Cardiac muscle cell (in vitro differentiated cells and primary cell): ENCODE measurements around the gene PSMF1. TPM values are rescaled to one million over a fixed set of nuclear protein-coding genes. Genes with fewer than 3 reads are reported as not detected.

Experiments used
- DNase-seq, 2 donors: peaks; one replicate each; pipeline versions ENCODE4 v3.0.0 to v3.0.0-alpha.2; 2010 to 2017; ENCODE audit warnings: low read depth in 1 of 2, low spot score in 1 of 2
- H3K27ac ChIP-seq: fragments of 200-600 bp; sonication (generic); 2 replicates; pipeline ENCODE4 v1.5.1; 2016
- H3K27me3 ChIP-seq: fragments of 200-600 bp; sonication (generic); 2 replicates; pipeline ENCODE4 v1.6.0; 2016; ENCODE audit warnings: control low read depth
- H3K36me3 ChIP-seq: fragments of 200-600 bp; sonication (generic); 2 replicates; pipeline ENCODE4 v1.5.1; 2016; ENCODE audit warnings: control low read depth
- H3K4me1 ChIP-seq: fragments of 200-600 bp; sonication (generic); 2 replicates; pipeline ENCODE4 v1.8.1; 2017; ENCODE audit warnings: low read depth, mild to moderate bottlenecking, mixed run types
- H3K4me3 ChIP-seq: fragments of 200-600 bp; sonication (generic); 2 replicates; pipeline ENCODE4 v1.5.1; 2016; ENCODE audit warnings: mild to moderate bottlenecking
- H3K9me3 ChIP-seq: fragments of 200-600 bp; sonication (generic); 2 replicates; pipeline ENCODE4 v1.5.1; 2017; ENCODE audit warnings: low read depth, mild to moderate bottlenecking, control low read depth
- polyA plus RNA-seq: library from polyadenylated mRNA; unstranded; fragments of >200 nt; fragmentation: Nextera tagmentation; extraction: Ambion mirVana; gene quantifications from 2 replicates; pipeline ENCODE4 v1.2.1, GENCODE V29; 2016
- total RNA-seq: library from RNA; depleted of rRNA; stranded (reverse); fragments of >200 nt; gene quantifications from 2 replicates; pipeline ENCODE4 v1.2.3, GENCODE V29; 2016
- TF ChIP-seq, protein P1 (sequence below): IDR thresholded peaks from 2 replicates; pipeline ENCODE4 v1.5.1; 2012; ENCODE audit warnings: low read depth, mild to moderate bottlenecking, low read length

The PSMF1 gene
- total and polyA plus RNA-seq, 2 experiments from 2014 or later, result 131 to 202 TPM

DNA sequence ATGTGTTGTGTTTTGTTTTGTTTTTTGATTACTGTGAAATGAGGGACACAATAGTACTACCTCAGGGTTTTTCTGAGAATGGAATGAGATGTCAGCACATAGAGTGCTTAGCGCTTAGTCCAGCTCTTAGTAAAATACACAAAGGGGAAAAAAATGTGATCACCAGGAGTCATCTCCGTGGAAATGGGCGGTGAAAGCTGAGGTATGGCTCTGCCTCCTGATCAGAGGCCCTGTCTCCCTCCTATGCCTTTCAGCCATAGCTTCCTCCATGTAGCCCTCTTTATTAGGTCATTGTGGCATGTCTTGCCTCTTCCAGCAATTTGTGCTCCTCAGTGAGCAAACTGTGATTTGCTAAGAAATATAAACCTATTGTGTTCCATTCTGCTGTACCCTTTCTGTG, 13.0 kb downstream of the PSMF1 start:
- H3K9me3 ChIP-seq, result no peaks in the 10 kb centered on the region
- TF ChIP-seq, protein P1, sequence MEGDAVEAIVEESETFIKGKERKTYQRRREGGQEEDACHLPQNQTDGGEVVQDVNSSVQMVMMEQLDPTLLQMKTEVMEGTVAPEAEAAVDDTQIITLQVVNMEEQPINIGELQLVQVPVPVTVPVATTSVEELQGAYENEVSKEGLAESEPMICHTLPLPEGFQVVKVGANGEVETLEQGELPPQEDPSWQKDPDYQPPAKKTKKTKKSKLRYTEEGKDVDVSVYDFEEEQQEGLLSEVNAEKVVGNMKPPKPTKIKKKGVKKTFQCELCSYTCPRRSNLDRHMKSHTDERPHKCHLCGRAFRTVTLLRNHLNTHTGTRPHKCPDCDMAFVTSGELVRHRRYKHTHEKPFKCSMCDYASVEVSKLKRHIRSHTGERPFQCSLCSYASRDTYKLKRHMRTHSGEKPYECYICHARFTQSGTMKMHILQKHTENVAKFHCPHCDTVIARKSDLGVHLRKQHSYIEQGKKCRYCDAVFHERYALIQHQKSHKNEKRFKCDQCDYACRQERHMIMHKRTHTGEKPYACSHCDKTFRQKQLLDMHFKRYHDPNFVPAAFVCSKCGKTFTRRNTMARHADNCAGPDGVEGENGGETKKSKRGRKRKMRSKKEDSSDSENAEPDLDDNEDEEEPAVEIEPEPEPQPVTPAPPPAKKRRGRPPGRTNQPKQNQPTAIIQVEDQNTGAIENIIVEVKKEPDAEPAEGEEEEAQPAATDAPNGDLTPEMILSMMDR, result no peak
- H3K4me3 ChIP-seq, result no peak overlapping the region
- H3K27me3 ChIP-seq, result no peaks in the 10 kb centered on the region
- H3K36me3 ChIP-seq, result peaks cover 43% of the 10 kb centered on the region
- no peak overlapping the region for H3K27ac ChIP-seq
- H3K4me1 ChIP-seq, result no peaks in the 10 kb centered on the region
- DNase-seq, result no peak

DNA sequence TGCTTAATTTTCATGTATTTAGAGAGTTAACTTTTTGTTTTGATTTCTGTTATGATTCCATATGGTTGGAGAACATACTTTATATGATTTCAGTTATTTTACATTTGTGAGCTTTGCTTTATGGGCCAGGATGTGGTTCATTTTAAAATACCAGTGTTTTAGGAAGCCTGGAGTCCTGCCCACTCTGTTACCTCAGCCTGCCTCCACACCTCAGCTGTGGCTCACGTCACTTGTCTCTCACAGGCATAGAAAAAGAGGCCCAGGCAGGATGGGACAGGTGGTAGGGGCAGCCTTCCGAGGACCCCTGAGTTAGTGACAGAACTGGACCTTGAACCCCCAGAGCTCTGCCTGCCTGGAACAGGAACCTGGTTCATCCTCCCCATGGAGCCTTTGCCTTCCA, 16.0 kb downstream of the PSMF1 start:
- Histone ChIP-seq H3K4me3 (no peak overlapping the region), H3K36me3 (peaks cover 36% of the 10 kb centered on the region), H3K27ac (no peak overlapping the region), H3K4me1 (no peaks in the 10 kb centered on the region), H3K9me3 (no peaks in the 10 kb centered on the region), H3K27me3 (no peaks in the 10 kb centered on the region)
- TF ChIP-seq, protein P1, result no peak
- DNase-seq, result no peak

DNA sequence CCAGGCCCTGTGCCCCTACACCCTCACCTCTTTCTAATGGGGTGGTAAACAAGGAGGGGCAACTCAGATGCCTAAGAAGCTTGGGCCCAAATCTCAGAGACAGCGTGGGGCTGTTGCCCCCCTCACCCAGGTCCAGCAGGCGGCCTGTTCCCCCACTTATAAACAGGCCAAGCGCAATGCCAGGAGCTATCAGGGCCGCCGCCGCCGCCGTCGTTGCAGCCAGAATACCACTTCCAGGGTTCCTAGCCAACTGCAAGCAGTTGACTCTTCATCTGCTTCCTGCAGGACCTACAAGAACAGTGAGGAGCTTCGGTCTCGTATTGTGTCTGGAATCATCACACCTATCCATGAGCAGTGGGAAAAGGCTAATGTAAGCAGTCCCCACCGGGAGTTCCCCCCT, 16.4 kb downstream of the PSMF1 start:
- TF ChIP-seq, protein P1, result no peak
- Histone ChIP-seq H3K4me3 (no peak overlapping the region), H3K4me1 (no peaks in the 10 kb centered on the region), H3K27me3 (no peaks in the 10 kb centered on the region), H3K9me3 (no peaks in the 10 kb centered on the region), H3K27ac (no peak overlapping the region), H3K36me3 (peaks cover 33% of the 10 kb centered on the region)
- no peak for DNase-seq

DNA sequence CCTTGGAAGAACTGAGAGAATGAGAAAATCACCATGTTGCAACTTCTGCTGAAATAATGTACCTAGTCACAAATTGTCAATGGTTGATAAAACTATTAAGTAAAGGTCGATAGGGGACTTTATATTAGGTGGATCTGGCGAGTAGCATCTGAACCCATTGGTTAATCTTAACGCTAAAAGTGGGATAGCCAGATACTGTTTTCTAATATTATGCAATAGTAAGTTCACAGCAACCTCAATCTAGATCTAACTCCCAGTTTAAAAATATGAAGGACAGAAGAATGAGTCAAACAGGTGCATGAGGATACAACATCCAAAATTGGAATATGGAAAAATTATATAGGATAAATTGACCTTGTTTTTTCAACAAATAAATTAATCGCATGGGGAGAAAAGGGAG, 18.8 kb downstream of the PSMF1 start:
- H3K4me3 ChIP-seq, result no peak overlapping the region
- H3K36me3 ChIP-seq, result peaks cover 37% of the 10 kb centered on the region
- H3K27me3 ChIP-seq, result no peaks in the 10 kb centered on the region
- H3K4me1 ChIP-seq, result no peaks in the 10 kb centered on the region
- no peak for DNase-seq
- no peak overlapping the region for H3K27ac ChIP-seq
- no peaks in the 10 kb centered on the region for H3K9me3 ChIP-seq
- TF ChIP-seq, protein P1, result no peak

DNA sequence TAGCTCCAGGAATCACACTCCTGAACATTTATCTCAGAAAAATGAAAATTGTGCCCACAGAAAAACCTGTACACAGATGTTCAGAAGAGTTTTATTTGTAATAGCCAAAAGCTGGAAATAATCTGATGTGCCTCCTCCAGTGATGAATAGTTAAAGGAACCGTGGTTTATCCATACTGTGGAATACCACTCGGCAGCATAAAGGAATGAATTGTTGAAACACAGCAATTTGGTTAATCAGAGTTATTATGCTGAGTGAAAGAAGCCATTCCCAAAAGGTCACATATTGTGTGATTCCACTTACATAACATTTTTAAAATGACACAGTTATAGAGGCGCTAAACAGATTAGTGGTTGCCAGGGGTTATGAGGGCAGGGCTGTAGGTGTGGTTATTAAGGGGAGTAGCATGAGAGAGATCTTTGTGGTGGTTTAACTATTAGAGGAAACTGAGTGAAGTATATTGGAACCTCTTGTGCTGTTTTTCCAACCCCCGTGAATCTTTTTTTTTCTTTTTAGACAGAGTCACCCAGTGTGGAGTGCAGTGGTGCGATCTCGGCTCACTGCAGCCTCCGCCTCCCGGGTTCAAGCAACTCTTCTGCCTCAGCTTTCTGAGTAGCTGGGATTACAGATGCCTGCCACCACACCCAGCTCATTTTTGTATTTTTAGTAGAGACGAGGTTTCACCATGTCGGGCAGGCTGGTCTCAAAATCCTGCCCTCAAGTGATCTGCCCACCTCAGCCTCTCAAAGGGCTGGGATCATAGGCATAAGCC, 26.2 kb downstream of the PSMF1 start:
- H3K4me1 ChIP-seq, result no peaks in the 10 kb centered on the region
- H3K27me3 ChIP-seq, result no peaks in the 10 kb centered on the region
- H3K27ac ChIP-seq, result no peak overlapping the region
- no peaks in the 10 kb centered on the region for H3K9me3 ChIP-seq
- no peak overlapping the region for H3K4me3 ChIP-seq
- TF ChIP-seq, protein P1, result no peak
- H3K36me3 ChIP-seq, result peaks cover 15% of the 10 kb centered on the region
- no peak for DNase-seq
